Measurements from ENCODE around the gene PARP1.
"Not testable (repeated sequence)": the region's sequence is repeated elsewhere in the genome, so short reads cannot be mapped to it uniquely, and the experiment has no call there.

PARP1 gene

DNA sequence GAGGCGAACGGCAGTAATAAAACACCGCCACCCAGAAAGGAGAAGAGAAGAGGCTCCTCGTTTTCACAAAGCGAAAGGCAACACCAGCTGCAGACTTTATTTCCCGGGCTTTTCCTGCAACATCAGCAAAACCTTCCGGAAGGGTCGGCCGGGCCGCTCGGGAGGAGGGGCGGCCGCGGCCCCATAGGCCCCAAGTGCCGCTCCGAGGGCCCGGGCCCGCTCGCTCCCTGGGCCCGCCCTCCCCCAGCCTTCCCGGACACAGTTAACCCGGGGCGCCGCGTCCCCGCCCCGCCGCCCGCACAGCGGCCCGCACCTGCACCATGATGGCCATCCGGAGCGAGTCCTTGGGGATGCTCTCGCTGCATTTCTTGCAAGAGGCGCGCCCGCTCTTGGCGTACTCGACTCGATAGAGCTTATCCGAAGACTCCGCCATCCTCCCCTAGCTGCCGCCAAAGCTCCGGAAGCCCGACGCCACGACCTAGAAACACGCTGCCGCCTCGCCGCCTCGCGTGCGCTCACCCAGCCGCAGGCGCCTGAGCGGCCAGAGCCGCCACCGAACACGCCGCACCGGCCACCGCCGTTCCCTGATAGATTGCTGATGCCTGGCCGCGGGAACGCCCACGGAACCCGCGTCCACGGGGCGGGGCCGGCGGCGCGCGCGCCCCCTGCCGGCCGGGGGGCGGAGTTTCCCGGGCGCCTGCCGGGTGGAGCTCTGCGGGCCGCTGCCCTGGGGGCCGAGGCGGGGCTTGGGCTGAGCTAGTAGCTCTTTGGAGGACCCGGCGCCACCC, at the start of gene PARP1:
PARP1 (minus strand) TSS at position 597 of the 788 bp plus-strand sequence; CDS start at position 433, 164 bp downstream.
- DNase-seq: peak; percentile 90 to 94

- DNase-seq: no peak
Measured at GRCh38 chr1:226457307-226457712, 49.4 kb upstream of the PARP1 start.

GRCh38 chr1:226455843-226456242, 48.0 kb upstream of the PARP1 start:
- no peak for DNase-seq

DNA sequence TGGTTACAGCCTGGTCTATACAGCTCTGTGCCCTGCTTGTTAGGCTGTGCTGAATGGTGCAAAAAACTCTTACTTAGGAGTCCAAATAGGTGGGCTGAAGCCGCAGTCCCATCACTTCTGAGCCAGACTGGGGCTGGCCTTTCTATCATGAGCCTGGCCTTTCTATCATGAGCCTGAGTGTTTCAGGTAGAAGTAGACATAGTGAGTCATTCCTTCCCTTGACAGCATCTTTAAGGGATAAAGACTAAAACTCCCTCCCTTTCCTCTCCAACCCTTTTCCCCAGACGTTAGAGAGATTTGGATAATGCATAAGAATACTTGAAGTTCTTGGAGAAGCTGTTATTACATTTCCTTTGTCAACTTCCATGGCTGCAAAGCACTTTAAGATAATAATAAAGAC, 46.5 kb upstream of the PARP1 start:
- DNase-seq: no peak

DNA sequence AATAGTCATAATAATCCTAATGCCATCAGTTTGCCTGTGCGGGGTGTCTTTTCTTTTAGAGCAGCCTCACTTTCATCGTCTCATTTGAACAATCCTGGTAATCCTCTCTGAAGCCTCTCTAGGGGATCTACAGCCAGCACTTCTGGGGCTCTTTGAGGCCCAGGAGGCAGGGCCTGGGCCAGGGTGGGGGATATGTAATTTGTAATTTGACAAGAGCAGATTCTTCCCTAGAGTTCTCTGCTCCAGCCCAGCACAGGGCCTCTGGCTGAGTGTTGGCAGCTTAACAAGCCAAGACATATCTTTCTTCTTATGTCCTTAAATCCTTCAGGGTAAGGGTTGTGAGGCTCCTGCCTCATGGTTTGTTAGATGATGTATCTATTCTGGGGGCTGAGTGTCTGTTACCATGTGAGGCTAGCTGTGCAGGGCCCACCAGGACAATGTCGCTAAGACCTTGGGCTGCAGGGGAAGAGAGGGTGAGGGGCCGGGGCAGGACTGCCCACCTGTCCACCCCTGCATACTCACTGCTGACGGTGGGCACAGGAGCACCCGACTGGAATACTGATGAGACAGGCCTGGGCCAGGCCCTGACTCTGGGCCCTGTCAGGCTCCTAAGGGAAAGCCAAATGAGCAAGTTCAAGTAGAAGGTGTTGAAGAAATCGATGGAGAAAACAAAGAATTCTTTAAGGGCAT, 45.3 kb upstream of the PARP1 start:
- DNase-seq: no peak

DNA sequence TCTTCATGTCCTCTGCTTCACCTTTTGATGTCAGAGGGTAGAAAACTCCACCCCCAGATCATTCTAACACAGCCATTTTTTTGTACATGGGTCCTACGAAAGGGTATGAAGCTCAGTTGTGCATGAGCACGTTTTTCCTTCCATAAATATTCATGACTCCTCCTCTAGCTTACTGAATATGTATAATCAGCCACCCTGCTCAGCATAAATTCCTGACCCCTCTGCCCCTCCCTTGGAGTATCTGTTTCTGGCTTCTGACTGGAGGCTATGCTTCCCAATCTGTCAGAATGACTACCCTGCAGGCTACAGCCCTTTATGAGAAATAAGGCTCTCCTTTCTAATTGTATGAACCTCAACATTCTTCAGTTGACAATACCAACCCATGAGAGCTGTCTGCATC, 42.8 kb upstream of the PARP1 start:
- DNase-seq: no peak

GRCh38 chr1:226449823-226450222, 41.9 kb upstream of the PARP1 start:
- DNase-seq: no peak

DNA sequence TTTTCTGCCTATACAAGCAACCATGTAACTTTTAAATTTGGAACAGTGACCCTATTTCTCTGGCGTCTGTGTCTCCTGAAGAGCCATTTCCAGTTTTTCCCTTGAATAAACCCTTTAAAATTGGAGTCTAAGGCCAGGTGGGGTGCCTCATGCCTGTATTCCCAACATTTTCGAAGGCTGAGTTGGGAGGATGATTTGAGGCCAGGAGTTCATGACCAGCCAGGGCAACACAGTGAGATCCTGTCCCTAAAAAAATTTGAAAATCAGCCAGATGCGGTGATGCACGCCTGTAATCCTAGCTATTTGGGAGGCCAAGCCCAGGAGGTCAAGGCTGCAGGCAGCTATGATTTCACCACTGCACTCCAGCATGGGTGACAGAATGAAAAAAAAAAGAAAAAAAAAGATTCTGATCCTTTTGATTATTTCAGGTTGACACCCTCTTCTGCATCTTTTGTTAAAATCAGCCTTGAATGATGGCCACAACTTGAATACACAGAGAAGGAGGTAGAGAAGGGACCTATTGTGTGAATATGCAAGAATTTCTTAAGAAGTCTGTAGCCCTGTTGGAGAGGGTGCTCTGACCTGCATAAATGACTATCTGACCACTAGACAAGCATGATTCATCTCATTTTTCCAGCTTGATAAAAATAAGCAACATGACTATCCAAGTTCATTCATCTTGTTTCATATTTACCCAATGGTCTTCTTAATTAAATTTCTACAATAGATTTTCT, 40.2 kb upstream of the PARP1 start:
- no peak for DNase-seq

- no peak for DNase-seq
Measured at GRCh38 chr1:226446094-226446493, 38.2 kb upstream of the PARP1 start.

- DNase-seq: peak in 1 of 2 experiments; percentile 15
Measured at GRCh38 chr1:226444901-226445300, 37.0 kb upstream of the PARP1 start.

DNA sequence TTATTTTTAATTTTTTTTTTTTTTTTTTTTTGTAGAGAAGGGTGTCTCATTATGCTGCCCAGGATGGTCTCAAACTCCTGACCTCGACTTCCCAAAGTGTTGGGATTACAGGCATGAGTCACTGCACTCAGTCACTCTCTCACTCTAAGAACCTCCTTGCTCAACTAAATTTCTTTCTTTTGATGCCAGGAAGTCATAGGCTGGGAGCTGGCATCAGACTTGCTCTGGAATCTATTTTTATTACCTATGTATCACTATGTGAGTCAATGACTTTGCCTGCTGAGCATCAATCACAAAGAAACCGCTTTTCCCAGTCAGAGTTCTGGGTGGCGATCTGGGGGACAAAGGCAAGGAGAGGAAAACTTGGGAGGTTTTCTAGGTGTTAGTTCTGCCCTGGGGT, 35.5 kb upstream of the PARP1 start:
- DNase-seq: no peak

- no peak for DNase-seq
Measured at GRCh38 chr1:226443033-226443432, 35.1 kb upstream of the PARP1 start.

- DNase-seq: no peak
Measured at GRCh38 chr1:226441629-226442028, 33.7 kb upstream of the PARP1 start.

DNA sequence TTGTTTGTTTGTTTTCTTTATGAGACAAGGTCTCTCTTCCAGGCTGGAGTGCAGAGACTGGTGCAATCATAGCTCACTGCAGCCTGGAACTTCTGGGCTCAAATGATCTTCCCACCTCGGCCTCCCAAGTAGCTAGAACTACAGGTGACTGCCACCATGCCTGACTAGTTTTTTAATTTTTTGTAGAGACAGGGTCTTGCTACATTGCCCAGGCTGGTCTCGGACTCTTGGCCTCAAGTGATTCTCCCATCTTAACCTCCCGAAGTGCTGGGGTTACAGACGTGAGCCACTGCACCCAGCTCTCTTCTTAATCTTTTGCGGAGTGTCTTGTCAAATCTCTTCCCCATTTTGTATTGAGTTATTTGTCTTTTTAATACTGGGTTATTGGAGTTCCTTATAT, 32.6 kb upstream of the PARP1 start:
- DNase-seq: no peak

- peak; percentile 22 to 46 for DNase-seq
Measured at GRCh38 chr1:226438007-226438406, 30.1 kb upstream of the PARP1 start.

DNA sequence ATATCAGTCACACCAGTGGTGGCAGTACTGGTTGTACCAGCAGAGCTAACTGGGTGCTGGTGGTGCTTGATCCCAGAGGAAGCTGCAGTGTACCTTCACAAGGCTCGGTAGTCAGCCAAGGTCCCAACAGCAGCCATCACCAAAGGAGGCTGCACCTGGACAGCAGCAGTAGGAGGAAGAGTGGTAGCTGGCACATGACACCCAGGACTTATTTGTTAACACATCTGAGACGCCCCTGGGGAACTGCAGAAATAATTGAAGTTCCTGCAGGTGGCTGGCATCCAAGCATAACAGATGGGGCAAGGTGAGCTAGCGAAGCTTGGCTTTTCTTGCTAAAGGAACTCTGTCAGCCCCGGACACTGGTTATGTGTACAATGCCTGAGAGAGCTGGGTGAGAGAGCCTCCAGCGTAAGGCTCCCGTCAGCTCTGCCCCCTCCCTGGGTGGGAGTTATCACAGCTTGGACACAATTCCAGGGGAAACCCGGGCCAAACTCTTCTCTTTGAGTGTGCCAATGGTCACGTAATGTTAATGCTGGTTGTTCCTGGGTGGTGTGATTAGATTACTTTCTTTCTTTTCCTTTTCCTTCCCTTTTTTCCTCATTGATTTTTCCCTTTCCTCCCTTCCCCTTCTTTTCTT, 29.1 kb upstream of the PARP1 start:
- peak; percentile 60 to 84 for DNase-seq

- DNase-seq: no peak
Measured at GRCh38 chr1:226436472-226436854, 28.6 kb upstream of the PARP1 start.

DNA sequence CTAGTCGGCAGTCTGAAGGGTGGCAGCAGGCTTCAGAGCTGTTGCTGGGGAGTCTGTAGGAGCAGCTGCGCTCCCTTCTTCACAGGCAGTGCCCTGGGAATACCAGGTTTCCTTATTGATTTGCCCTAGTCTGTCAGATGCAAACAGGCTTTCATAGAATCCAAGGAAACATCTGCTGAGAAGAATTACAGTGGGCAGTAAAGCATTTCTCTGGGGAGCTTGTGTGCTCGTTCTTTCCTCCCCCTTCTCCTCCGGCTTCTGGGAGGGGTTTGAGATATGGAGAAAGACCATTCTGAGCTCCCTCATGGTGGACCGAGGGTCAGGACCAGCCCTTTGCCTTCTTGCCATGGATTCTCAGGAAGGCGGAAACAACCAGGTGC, 25.4 kb upstream of the PARP1 start:
- DNase-seq: no peak

GRCh38 chr1:226432586-226433340, 24.9 kb upstream of the PARP1 start:
- DNase-seq: no peak

GRCh38 chr1:226431898-226432297, 24.0 kb upstream of the PARP1 start:
- DNase-seq: not testable (repeated sequence)

GRCh38 chr1:226429858-226430715, 22.2 kb upstream of the PARP1 start:
- DNase-seq: no peak
